Fibroblast of peridontal ligament (primary cell): ENCODE results near the gene NUDT8.

Source experiments
- DNase-seq: peaks from one replicate; pipeline ENCODE4 v3.0.0-alpha.2; 2010; ENCODE audit errors: extremely low read depth

NUDT8 gene, protein sequence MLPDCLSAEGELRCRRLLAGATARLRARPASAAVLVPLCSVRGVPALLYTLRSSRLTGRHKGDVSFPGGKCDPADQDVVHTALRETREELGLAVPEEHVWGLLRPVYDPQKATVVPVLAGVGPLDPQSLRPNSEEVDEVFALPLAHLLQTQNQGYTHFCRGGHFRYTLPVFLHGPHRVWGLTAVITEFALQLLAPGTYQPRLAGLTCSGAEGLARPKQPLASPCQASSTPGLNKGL

DNA sequence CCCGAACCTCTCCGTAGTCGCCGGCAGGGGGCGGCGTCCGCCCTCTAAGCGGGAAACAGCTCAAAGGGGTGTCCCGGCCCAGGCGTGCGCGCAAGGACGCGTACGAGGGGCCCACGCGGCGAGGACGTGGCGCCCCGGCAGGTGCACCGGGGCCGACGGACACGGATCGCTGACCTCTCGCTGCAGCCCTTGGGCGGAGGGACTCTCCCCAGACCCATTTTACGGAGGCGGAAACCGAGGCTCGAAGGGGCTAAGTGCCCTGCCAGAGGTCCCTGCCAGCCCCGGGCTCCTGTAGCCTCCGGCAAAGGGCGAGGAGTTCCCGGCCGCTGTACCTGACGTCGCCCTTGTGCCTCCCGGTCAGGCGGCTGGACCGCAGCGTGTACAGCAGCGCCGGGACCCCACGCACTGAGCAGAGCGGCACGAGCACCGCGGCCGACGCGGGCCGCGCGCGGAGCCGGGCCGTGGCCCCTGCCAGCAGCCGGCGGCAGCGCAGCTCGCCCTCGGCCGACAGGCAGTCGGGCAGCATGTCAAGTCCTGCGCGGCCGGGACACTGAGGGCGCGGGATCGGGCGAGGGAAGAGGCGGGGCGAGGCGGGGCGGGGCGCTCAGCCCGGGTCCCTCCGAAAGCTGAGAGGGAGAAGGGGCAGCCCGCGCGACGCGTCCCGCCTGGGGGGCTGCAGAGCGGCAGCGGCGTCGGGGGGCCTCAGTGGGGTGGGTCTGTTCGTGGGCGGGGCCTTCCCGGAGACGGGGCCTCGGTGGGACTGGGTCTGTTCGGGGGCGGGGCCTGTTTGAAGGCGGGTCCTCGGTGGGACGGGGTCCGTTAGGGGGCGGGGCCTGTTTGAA is at the start of gene NUDT8:
Gene NUDT8, minus strand, starts transcription at position 552 of the 842 bp plus-strand sequence. Its CDS starts 26 bp downstream, at position 526.
- DNase-seq = peak; percentile 67

DNA sequence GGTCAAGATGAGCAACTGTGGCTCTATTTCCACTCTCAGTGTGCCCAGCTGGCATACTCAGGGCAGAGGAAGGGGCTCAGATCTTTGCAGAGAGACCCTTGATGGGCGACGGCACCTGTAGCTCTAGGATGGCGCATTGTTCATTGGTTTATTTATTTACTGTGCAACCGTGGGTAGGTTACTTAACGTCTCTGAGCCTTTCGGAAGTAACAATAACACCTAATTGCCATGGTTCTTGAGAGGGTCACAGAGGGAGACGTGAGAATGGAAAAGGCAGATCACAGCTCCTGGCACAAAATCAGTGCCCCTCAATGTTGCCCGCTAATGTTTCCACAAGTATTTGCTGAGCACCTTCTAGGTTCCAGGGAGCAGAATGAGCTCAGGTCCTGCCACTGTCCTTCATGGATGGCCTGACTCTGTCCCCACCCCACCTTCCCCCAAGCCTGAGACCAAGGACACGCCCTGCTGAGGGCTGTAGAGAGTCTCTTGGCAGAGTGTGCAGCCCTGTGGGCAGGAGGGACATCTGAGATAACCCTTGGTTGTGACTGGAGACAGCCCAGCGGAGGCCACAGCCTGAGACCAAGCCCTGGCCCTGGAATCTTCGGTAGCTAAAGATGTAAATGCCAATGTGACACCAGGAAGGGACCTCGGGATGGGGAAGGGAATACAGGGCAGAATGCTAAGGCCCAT is 45.5 kb upstream of the NUDT8 start:
- DNase-seq = no peak

DNA sequence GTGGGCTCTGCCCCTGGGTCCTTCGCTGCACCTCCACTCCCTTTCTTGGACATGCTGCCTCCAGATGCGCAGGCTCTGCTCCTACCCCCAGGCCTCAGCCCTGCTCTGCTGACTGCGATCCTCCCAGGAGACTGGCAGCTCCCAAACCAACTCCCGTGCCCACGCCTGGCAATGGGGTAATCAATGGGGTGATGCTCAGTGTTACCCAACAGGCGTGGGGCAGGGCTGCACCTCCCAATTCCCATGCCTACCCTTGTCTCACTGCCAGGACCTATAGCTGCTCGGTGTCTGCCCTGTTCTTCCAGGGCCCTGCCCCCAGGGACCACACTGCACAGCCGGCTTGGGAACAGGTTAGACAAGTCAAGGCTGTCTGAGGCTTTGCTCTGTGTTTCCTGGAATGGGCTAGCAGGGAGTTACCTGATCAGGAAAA is 44.7 kb upstream of the NUDT8 start, which contains the start of gene ALDH3B2:
Gene ALDH3B2, minus strand, starts transcription at position 182 of the 430 bp plus-strand sequence. CDS start 7,688 bp downstream, outside the sequence.
- no peak for DNase-seq

DNA sequence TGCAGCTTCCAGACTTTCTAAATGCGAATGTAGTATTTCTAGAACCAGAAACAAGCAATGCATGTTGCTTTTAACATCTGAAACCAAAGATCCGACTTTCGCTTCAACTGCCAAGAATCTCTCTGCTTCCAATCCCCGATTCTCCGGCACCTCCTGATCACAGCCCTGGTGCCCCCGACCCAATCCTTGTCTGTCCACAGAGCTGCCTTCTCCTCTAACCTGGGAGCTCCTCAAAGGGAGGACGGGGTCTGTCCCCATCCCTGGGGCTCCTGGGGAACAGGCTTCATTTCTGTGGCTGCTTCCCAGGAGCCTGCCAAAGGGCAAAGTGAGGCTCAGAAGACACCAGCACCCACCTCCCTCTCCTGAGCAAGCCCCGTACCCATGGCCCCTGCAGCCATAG is 44.2 kb upstream of the NUDT8 start:
- no peak for DNase-seq

DNA sequence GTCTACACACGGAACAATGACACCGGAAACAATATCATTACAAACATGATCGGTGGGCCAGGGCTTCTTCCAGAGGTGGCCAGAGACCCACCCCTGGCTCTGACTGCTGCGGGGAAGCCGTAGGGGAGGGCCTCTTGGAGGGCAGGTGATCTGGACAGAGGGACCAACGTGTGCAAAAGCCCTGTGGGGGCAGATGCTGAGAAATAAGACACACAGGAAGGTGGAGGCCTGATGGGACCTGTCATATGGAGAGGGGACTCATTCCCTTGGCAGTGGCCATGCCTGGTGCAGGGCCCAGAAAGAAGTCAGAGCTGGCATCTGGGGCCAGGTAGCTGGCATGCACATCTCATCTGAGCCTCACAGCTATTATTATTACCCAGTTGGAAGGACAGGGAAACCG is 43.6 kb upstream of the NUDT8 start:
- no peak for DNase-seq

DNA sequence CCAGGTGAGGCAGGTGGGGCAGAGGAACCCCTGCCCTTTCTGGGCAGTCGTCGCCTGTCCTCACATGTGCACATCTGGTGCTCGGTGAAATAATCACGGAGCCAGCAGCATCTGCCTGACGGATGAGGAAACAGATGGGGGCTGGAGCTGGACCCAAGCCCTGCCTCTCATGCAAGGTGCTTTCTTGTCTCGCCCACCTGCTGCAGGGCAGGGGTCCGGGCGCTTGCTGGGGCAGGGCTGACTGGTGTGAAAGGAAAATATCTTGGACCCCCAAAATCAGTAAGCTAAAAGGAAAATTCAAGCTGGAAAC is 41.4 kb upstream of the NUDT8 start:
- no peak for DNase-seq

DNA sequence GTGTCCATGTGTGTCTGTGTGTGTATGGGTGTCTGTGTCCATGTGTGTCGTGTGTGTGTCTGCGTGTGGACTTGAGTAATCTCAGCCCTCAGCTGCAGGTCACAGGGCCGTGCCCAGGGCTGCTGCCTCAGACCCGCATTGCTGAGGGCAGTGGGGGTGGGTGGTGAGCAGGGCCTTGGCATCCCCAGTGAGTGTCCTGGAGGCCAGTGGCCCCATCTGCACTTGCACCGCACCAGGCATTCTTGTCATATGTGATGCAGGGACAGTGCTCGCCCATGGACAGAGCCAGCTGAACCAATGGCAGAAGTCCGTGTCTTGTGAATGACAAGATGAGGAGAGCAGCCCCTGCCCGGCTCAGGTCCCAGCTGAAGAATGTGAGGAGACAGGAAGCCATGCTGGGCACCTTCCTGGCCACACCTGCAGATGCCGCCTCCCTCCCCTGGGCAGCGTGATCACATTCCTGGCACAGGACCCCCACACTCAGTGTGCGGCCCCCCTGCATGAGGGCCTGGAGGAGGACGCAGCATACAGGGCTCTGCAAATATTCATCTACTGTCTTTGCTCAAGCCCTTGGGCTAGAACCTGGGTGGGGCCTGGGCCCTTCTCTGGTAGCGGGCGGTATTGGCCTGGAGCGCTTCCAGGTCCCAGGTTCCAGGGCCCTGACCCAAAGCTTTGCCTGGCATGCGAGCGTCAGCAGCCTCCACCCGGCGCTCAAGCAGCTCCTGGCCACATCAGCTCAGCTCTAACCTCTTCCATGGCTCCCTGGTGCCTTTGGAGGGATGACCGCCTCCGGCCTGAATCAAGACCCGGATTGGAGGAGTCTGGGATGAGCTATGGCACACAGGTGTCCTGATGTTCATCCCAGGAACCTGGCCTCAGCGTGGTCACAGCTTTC is 40.8 kb upstream of the NUDT8 start:
- DNase-seq = no peak

DNA sequence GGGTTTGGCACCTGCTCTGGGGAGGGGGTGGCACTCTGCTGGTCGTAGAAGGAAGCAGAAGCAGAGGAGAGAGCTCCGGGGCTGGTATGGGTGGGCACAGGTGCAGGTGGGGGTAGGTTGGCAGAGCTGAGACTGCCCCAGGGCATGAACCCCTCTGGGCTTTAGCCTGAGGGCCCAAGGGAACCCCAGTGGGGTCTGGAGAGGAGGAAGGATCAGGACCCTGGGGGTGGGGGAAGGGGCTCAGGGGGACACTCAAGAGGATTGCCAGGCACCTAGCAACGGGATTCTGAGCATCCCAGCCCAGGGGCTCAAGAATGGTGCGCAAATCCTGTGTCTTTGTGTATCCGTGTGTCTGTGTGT is 38.4 kb upstream of the NUDT8 start:
- no peak for DNase-seq

DNA sequence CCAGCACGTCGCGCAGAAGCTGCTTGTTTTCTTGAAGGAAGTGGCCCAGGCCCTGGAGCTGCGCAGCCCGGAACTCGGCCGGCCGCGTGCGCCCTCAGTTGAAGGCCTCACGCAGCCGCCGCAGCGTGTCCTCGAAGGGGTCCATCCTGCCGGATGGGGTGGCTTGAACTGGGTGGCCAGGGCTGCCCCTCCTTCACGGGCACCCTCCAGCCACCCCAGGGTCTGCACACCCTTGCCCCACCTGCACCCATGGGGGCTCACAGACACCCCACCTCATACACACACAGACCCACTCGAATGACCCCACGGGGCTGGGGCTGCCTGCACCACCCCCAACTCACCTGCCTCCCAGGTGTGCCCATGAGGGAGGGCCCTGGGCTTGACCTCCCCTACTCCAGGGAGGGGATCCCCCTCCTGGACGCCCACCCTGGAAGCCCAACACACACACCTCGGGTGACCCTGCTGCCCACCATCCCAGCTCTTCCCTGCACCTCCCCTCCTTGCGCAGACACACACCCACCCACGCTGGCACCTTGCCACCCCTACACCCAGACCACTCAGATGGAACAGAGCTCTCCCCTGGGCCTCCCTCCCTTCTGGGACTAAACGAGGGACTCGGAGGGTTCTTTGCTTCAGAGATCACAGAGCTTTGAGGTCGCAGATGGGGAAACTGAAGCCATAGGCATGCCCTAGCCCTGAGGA is 37.9 kb upstream of the NUDT8 start:
- DNase-seq = no peak

DNA sequence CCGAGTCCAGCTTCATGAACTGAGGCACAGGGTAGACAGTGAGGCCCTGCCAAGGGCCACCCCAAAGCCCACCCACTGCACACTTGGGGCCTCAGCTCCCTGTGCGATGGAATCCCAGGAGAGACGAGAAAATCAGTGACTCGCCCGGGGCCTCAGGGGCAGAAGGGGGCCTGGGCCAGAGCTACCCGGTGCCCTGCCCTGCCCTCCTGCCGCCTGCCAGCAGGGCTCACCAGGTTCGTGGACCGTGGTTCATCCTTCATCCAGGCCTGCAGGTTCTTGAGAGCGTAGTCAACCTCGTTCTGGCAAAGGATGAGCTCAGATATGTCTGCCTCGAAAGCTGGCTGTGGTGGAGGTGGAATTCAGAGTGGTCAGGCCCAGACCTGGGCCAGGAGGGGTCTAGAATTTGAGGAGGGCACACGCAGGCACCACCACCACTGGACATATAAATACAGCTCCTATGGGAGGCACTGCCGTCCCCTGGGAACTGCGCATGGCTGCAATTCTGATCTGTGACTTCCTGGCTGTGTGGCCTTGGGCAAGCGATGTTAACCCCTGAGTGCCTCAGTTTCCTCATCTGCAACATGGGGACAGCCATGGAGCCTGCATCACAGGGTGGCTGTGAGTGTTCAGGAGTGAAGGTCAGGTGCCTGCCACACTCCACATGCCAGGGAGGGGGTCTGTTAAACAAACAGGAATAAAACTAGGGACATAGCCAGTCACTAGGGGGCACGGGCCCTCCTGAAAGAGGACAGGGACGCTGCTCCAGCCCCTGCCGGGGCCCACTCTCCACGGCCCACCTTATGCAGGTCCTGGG is 37.1 kb upstream of the NUDT8 start:
- no peak for DNase-seq

DNA sequence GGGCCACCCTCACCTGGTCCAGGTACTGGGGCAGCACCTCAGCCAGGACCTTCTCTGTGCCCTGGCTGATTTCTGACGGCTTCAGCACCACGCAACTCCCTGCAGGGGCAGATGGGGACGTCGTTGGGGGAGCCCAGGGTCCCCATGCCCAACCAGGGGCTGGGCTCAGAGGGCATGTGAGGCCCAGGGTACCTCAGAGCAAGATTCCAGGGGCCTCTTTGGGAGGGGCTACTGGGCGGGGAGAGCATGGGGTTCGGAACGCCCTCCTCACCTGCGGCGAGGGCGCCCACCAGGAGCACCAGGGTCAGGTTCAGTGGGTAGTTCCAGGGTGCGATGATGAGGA is 36.5 kb upstream of the NUDT8 start:
- no peak for DNase-seq

DNA sequence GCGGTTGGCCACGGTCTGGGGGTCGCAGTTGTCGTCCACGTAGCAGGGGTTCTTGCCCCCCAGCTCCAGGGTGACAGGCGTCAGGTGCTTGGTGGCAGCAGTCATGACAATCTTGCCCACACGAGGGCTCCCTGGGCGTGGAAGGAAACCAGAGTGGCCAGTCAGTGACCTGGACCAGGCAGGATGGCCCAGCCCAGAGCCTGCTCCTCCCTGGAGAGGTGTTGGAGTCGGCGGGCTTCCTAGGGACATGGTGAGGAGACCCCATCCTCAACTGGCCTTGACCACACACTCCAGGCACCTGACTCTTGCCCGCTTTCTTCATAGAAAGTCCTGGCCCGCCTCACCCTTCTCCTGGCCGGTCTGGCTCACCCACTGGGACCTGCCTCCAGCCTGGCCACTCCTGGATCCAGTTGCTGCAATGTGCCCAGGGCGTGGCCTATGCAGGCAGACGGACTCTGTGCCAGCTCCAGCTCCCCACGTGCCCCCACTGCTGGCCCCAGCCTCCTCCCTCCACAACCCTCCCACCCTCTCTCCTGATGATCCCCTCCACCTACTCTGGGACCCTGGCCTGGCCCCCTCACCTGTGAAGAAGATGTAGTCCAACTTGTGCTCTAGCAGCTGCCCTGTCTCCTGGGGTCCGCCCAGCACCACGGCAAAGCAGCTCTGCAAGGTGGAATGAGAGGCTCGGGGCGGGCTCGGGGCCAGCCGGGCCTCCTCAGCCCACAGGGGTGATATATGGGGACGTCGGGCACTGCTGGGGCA is 36.0 kb upstream of the NUDT8 start:
- no peak for DNase-seq

DNA sequence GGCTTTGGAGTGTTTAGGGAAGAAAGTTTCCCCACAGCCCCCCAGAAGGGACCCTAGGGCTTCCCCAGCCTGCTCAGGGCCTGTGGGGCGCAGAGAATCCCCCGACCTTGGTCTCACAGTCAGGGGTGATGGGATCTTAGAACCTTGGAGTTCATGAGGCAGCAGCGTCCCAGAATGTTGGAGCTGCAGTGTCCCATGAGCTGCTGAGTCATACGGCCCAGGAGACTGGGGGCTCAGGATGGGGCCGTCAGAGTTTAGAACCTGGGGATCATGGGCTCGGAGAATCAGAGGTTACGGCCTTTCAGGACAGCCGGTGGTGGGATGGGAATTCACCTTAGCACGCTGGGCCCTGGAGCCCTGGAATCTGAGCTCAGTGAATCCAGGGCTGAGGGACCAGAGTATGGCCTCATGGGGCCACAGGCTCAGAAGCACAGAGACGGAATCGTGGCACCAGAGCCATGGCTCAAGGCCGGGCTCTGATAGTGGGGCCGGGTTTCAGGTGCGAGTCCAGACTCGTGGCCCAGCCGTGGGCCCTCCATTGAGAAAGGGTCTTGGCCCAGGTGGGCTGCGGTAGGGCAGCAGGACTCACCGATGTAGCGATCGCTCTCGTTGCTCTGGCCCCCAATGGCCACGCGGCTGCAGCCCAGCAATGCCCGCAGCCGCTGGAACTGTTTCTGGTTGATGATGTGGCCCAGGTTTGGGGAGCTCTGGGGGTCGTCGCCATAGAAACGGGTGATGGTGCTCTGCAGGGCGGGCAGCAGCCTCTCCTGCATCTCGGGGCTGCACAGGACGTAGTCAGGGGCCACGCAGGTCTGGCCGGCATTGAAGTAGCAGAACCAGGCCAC is 35.2 kb upstream of the NUDT8 start:
- no peak for DNase-seq

DNA sequence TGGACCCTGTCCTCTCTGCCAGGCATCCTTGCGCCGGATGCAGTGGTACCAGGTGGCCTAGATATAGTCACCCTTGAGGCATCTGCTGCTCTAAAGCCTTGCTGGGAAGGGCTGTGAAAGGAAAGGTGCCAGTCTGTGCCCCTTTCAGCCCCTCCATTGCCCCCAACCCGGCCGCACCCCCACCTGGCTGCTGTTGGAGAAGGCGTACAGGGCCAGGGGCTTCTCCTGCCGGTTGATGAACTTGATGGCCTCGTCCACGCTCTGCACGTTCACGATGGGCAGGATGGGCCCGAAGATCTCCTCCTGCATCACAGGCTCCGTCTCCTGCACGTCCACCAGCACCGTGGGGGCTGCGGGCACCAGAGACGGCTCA is 34.5 kb upstream of the NUDT8 start:
- no peak for DNase-seq

DNA sequence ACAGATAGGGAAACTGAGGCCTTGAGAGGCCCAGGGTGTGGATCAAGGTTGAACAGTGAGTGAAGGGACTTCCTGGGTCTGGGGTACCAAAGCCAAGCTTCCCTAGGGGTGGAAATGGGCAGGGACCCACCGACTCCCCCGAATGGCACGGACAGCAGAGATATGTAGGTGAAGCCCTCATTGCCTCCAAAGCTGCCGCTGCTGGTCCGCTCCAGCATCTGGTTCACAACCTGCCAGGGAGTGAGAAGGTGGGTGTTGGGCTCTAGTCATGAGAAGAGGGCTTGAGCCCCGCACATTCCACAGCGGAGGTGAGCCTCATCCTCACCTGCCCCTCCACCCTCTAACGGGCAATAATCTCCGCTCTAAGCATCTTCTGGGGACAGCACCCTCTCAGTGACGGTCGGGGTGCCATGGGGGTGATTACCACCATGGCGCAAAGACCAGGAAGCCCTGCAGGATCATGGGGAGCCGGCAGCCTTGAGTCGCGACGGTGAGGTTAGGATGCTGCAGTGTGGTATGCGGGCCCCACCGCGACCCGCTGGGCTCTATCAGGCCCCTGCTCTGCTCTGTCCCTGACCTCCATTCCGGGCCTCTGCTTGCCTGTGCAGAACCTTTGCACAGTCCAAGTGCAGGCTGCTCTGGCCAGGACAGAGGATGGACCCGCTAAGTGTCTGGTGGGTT is 33.9 kb upstream of the NUDT8 start:
- DNase-seq = no peak

DNA sequence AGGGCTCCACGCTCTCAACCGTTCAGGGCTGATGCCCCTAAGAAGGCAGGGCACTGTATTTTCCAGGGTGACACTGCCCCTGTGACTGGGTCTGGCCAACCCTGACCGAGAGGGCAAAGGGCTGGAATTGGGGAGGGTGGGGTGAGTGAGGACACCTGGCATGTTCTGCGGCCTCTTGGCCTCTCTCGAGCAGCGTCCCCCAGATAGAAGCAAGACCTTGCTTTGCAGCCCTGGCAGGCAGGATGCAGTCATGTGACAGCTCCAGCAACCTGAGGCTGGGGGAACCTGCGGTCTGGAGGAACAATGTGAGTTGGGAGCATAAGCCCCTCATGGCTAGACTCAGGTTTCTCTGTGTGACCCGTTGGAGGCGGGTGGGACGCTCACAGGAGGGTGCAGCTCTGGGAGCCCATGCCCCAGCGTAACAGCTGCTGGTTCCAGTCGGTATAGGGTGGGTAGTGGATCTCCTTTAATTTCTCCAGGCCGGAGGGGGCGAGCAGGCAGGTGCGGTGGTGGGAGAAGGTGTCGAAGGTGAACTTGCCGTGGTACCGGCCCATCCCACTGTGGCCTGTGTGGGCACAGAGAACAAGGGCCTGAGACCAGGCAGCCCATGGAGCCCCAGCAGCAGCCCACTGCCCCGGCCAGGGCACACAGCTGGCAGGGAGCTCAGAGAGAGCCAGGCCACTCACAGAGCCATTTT is 33.2 kb upstream of the NUDT8 start:
- no peak for DNase-seq

DNA sequence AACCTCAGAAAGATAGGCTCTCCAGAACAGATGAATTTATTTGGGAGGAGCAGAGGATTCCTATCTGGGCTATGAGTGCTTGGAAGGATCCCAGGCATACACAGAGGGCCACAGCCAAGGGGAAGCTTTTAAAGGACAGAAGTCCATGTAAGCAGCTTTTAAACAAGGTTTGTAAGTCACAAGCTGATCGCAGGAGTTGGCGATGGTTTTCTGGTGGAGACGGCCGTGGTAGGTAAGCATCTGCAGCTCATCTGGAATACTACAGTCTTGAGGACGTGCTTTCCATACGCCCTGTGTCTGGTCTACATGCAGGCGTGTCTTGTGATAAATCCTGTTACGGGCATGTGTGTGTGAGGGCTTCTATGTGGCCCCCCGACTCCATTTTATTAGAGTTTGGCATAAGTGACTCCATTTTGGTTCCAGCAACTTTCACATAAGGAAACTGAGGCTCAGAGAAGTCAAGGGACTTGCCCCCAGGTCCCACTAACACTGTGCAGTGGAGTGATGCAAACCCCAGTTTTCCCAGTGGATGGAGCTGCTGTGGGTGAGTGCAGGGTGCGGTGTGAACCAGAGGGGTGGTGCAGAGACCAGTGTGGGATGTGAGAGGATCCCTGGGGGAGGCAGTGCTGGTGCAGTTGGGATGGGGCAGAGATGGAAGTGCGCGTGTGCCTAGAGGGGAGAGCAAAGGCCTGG is 32.6 kb upstream of the NUDT8 start:
- DNase-seq = no peak
